GM19043 (cell line): ENCODE results near the gene ARL13B.
"Not testable (repeated sequence)": the region's sequence is repeated elsewhere in the genome, so short reads cannot be mapped to it uniquely, and the experiment has no call there.

Experiments used
- ATAC-seq: cut with Tn5 transposase; IDR thresholded peaks from one replicate; pipeline ENCODE4 v1.9.1; 2021; ENCODE audit warnings: low read depth; ENCODE audit not compliant: unreplicated experiment

Gene ARL13B

GRCh38 chr3:93979850-93980676 lies at the start of gene ARL13B:
TSS of gene ARL13B (plus strand) at chr3:93980155. CDS start at chr3:93980424, 269 bp downstream.
- peak; percentile 100 for ATAC-seq

DNA sequence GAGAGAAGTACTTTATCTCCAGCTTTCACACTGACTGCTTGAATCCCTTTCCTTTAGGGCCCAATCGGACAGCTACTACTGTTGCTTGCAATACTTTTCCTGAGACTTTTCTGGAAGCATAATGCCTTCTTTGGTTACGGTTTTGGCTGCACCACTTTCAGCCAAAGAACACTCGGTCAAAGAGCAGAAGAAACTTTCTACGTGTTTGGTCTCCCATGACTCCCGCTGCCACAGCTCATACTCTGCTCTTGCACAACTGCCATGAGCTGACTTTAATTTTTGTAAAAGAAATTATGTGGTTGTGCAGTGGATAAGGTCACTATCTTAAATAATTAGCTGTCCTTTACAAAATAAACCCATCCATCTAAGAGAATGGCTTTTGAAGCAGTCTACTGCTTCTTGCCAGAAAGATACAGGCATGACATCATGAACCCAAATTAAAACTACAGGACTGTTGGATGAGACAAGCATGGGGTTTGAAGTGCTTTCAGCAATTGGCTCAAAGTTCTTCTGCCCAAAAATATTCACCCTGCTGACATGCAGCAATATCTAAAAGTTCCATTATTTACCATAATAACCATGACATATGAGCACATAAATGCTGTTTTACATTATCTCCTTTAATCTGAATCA lies 48.2 kb upstream of the ARL13B start:
- ATAC-seq: no peak

GRCh38 chr3:93934366-93935046 lies 45.4 kb upstream of the ARL13B start:
- ATAC-seq: no peak

DNA sequence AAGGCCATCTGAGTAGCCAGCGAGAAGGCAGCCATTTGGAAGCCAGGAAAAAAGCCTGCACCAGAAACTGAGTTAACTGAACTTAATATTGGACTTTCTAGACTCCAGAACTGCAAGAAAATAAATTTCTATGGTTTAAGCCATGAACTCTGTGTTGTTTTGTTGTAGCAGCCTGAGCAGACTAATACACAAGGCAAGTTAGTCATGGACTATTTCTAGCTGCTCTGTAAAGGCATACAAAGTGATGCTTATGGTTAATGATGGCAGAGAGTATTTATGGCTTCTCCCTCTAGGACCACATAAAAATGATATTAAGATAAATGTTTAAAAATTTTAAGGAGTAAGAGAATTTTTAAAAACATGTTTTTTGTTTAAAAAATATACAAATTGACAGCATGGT lies 43.4 kb upstream of the ARL13B start:
- no peak for ATAC-seq

GRCh38 chr3:93937485-93937884 lies 42.5 kb upstream of the ARL13B start:
- not testable (repeated sequence) for ATAC-seq

GRCh38 chr3:93949958-93950357 lies 30.0 kb upstream of the ARL13B start:
- not testable (repeated sequence) for ATAC-seq

DNA sequence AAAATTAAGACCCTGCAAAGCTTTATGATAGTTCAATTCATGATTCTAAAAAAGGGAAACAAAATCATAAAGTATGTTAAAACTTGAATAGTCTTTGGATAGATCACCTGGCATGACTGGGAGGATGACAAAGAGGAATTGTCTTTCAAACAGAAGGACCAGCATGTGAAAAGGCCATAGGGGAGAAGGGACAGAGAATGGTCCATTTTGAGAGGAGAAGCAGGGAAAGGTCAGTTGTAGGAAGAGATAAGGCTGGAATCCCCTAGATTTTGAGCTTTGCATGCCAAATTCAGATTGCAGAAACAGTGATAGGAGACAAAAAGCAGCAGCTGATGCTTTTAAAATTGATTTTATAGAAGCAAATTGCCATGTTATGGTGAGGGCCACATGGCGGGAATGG lies 18.9 kb upstream of the ARL13B start:
- ATAC-seq: no peak

GRCh38 chr3:93961489-93961888 lies 18.5 kb upstream of the ARL13B start:
- ATAC-seq: no peak

DNA sequence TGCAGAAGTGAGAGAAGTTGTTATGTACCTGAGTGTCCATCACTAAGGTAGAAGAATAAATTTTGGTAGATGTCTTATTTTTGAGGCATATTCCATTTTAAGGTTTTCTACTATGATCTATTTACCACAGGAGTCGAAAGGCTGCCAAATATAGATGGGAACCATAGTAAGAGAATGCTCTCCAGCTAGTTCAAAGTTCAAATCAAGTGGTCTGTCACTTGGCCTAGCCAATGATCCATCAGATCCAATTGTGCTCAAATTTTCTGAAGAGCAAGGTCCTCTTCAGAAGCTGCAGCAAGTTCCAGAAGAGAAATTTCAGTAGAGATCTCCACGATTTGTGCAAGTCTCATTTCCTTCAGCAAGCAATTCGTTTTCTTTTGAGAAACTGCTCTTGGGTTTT lies 17.2 kb upstream of the ARL13B start:
- no peak for ATAC-seq

DNA sequence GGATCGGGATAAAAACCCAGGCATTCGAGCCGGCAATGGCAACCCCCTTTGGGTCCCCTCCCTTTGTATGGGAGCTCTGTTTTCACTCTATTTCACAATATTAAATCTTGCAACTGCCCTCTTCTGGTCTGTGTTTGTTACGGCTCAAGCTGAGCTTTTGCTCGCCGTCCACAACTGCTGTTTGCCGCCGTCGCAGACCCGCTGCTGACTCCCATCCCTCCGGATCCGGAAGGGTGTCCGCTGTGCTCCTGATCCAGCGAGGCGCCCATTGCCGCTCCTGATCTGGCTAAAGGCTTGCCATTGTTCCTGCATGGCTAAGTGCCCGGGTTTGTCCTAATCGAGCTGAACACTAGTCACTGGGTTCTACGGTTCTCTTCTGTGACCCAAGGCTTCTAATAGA lies 14.8 kb upstream of the ARL13B start:
- not testable (repeated sequence) for ATAC-seq

- no peak for ATAC-seq
Measured at GRCh38 chr3:93969443-93969842, 10.5 kb upstream of the ARL13B start.

GRCh38 chr3:93969997-93970396 lies 10.0 kb upstream of the ARL13B start:
- no peak for ATAC-seq

DNA sequence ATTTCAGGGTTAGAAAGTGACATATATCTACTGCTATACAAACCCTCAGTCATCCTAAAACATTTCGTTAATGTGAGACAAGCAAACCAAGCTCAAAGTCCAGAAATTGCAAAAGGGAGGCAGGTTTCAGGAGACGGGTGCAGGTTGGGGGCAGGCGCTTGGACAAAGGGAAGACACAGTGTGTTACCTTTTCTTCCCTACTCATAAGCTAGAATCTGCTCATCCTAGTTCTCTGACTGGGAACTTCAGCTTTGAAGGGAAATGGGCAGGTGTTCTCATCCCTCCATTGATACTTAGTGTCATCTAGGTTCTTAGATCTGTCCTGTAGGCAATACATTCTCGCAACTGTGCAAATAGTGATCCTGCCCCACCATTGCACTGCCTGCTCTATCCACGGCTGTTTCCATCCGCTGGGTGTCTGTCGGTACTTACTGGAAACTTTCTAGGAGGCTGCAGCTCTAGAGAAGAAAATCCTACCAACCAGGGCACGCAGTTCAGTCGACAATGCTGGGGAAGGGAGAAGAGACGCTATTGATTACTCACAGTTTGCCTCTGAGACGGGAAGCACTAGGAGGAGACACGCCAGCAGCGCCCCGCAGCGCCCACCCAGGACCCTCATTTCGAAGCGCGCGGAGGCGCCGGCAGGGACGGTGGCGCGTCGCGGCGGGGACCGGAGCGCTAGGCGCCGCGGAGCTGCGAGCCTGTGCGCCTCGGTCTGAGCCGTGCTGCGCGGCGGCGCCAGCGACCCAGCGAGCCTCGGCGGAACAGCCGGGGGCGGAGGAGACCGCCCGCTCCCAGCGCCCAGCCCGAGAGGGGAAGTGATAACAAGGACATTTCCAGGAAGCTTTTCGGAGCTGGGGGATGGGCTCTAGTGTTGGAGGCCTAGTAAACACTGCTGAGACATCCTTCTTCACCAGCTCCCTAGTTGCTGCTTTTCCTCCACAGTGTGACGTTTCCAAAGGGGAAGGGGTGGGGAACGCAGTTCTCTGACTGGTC lies 6.5 kb upstream of the ARL13B start, which contains the start of gene PROS1:
Gene PROS1, minus strand, starts transcription at position 766 of the 996 bp plus-strand sequence. Its CDS starts 147 bp downstream, at position 619.
- ATAC-seq: peak; percentile 79

DNA sequence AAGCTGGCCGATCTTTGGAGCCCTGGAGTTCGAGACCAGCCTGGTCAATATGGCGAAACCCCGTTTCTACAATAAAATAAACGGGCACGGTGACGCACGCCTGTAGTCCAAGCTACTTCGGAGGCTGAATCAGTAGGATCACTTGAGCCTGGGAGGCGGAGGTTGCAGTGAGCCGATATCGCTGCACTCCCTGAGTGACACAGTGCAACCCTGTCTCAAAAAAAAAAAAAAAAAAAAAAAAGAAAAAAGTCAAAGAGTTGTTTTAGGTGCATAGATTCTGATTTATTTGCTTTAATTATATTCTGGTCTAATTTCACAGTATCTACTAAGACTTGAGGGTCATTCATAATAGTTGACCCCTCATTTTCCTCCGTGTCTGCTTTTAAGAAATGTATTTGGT lies 1.7 kb downstream of the ARL13B start:
- ATAC-seq: no peak

GRCh38 chr3:93983408-93983807 lies 3.5 kb downstream of the ARL13B start:
- no peak for ATAC-seq

DNA sequence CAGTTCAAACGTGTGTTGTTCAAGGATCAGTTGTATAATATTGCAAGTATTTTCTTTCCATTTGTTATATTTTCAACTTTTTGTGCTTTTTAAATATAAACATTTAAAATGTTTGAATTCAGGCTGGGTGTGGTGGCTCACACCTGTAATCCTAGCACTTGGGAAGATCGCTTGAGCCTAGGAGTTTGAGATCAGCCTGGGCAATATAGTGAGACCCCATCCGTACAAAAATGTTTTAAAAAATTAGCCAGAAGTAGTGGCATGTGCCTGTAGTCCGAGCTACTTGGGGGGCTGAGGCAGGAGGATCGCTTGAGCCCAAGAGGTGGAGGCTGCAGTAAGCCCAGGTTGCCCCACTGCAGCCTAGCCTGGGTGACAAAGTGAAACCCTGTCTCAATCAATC lies 4.7 kb downstream of the ARL13B start:
- ATAC-seq: no peak

DNA sequence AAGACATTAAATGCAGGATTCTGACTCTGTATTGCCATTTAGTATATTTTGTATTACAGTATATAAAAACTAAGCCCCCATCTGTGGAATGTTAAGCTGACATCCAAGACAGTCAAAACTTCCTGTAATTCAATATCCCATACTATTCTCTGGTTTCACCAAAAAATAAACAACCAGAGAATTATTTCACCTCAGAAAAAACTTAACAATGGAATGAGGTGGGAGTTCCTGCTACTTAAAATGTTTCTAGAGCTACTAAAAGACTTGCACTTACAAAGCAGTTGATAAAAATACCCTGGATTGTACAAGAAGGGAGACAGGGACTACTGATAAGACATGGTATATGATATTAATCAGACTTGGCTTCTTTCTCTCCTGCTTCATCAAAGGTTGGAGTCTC lies 8.3 kb downstream of the ARL13B start:
- ATAC-seq: no peak

- no peak for ATAC-seq
Measured at GRCh38 chr3:93988764-93989163, 8.8 kb downstream of the ARL13B start.

GRCh38 chr3:93989241-93989640 lies 9.3 kb downstream of the ARL13B start:
- no peak for ATAC-seq

DNA sequence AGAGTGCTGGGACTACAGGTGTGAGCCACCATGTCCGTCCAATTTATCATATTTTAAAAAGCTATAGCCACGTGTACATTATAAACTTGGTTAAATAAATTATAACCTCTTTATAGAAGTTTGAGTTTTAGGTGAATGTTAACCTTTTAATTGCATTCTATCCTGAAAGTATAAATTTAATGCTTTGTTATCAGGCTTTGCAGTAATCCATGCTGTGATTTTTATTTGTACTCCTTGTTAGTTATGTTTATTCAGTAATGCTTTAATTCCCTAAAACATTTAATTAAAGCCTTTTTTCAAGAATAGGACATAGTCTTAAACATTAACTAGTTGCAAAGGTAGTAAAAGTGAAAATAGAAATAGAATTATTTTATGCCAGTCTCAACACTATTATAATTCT lies 11.7 kb downstream of the ARL13B start:
- ATAC-seq: no peak
